Erythroblast (primary cell): Measurements from ENCODE around the gene SRGAP3.

Source experiments
- GATA1 ChIP-seq: IDR thresholded peaks from 2 replicates; pipeline ENCODE4 v1.6.1; 2011; ENCODE audit warnings: low read depth, mild to moderate bottlenecking, control low read depth, low read length, moderate library complexity
- POLR2A ChIP-seq: IDR thresholded peaks from 2 replicates; pipeline ENCODE4 v1.6.1; 2011; ENCODE audit warnings: mild to moderate bottlenecking, low read length

GRCh38 chr3:9124730-9125129 lies 124.7 kb downstream of the SRGAP3 start:
- TF ChIP-seq POLR2A: no peak
- no peak for TF ChIP-seq GATA1
